Stimulated activated CD4-positive, alpha-beta T cell treated with anti-CD3 and anti-CD28 coated beads, Interleukin-12 subunit alpha, Interleukin-12 subunit beta, amount 100 ng/mL, for 4 hours (primary cell): ENCODE results near the gene SNTB2.

Experiments used
- DNase-seq: peaks from one replicate; pipeline ENCODE4 v3.0.0-alpha.2; 2020

SNTB2 gene

DNA sequence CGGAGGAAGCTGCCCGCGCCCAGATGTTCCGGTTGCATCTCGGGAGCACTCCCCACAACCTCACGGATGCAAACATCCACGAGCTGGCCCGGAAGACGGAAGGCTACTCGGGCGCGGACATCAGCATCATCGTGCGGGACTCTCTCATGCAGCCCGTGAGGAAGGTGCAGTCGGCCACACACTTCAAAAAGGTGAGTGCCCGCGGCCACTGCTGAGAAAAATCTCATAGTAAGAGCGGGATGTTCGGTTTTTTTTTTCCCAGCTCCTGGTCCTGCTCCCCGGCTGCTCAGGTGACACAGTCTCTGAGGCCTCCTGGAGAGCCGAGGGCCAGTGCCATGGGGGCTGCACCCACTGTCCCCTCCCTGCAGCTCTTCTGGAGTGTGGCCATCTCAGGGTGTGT is 134.1 kb downstream of the SNTB2 start:
- no peak for DNase-seq

DNA sequence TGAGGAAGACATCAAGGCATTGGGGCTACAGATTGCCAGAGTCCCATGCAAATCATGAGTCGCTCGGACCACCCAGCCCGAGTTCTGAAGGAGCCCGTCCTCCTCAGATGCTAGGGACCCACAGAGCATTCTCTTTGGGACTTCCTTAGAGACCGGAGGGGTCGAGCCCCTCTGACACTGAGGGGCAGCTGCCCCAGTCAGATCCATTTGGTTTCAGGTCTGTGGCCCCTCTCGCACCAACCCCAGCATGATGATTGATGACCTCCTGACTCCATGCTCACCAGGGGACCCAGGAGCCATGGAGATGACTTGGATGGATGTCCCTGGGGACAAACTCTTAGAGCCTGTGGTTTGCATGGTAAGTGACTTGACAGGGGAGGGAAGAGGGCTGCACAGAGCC is 135.4 kb downstream of the SNTB2 start:
- DNase-seq, result no peak

DNA sequence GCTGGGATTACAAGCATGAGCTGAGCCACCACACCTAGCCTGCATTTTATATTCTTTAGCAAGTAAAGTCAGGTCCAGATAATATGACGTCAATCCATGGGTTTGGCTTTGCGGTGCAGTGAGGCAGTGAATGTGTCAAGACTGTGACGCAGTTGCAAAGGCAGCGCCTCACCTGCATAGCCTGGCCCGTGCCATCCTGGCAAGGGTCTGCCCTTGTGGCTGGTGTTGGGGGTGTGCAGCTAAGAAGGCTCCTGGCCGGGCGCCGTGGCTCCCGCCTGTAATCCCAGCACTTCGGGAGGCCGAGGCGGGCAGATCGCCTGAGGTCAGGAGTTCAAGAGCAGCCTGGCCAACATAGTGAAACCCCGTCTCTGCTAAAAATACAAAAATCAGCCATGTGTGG is 136.5 kb downstream of the SNTB2 start:
- DNase-seq, result no peak

DNA sequence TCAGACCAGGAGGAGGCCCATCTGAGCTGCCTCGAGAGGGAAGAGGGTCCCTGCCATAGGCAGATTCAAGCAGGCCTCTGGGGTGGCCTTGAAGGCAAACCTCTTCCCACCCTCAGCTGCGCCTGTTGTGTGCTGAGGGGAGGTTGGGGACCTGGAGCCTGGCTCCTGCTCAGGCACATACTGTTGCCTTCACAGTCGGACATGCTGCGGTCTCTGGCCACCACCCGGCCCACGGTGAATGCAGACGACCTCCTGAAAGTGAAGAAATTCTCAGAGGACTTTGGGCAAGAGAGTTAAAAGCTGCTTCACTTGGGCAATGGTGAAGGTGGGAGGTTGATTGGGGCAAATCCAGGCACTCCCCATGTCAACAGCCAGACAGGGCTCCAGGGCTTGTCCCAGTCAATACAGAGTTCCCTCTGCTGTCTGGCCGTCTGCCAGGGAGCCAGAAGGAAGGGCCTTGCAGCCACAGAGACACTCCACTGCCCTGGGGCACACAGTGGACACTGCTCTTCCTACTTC is 137.1 kb downstream of the SNTB2 start:
- DNase-seq, result no peak

DNA sequence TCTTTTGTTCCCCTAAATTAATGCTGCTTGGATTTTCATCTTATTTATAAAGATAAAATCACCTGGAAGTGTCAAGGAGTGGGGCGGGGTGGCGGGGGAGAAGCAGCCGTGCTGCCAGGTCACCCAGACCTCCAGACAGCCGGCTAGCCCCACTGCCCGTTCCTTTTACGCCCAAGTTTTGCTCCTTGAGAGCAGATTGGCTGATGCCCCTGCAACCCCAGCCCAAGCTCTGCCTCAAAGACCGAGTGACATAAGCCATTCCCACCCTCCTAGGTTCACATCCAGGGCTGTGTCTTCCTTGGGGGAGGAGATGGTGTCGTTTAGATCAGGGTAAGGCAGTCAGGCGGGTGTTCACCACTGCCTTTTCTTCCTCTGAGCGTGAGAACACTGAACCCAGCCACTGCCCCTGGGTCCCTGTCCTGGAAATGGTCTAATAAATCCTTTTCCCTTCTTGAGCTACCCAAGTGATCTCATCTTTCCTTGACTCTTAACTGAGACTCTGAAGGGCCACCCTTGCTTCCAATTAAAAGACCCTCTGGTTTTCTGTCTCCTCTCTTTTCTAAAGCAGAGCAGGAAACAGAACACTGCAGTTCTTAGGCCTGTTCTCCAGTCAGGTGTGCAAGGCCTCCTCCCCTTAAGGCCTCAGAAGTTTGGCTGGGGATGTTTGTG is 137.8 kb downstream of the SNTB2 start:
- no peak for DNase-seq

DNA sequence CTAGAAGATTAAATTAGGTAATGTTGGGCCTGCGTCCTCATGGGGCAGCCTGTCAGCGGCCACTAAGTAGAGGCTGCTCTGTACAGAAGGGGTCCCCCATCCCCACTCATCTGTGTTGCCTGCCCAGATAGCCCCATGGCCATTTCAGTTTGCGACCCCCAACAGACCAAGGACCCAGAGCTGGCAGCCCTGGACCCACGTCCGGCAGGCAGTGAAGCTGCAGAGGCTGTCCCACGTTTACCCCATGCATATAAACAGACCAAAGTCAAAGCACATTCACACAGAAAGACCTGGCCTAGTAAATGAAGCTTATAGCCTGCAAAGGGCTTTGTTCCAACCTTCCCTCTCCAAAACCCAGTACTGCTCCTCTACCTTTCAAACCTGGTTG is 138.8 kb downstream of the SNTB2 start:
- no peak for DNase-seq

DNA sequence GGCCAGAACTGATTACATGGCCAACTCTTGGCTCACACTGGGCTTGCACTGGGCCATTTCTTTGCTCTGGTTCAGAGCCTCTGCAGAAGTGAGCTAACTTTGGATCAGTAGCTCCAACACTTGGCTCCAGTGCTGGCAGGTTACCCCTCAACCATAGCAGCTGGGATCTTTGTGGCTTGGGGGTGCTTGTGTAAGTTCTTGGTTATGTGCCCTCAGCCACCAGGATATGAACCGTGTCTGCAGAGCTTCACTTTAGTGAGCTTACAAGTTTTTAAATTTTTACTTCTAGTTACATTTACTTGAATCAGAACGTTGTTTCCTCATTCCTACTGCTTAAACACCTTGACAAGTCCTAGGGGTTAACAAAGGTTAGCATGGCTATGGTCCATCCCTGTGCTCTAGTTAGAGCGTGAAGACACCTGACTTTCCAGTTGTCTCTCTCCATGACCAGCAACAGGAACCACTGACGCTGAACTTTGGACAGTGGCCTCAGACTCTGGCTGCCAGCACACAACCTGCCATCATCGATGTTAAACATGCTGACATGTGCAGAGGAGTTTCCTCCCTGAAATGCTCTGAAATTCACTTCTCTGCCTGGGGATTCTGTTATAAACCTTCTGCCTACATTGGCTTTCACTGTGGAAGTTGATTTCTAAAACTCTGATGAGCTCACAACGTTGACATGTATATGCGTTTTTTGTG is 139.4 kb downstream of the SNTB2 start:
- no peak for DNase-seq

DNA sequence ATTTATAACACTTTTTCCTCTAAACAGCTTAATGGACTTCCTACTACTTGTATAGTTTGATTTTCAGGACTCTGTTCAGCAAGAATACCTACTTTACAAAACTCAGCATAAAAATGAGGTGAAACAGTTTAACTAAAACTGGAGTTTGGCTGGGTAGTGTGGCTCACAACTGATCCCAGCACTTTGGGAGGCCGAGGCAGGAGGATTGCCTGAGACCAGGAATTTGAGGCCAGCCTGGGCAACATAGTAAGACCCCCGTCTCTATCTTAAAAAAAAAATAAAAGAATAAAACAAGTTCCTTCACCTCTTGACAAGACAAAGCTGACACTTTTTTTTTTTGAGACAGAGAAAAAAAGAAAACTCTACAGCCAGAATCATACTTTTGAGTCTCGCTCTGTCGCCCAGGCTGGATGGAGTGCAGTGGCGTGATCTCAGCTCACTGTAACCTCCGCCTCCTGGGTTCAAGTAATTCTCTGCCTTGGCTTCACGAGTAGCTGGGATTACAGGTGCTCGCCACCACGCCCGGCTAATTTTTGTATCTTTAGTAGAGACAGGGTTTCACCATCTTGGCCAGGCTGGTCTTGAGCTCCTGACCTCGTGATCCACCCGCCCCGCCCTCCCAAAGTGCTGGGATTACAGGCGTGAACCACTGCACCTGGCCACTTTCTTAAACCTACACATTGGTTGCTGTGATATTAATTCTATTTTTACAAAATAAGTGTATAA is 140.8 kb downstream of the SNTB2 start:
- DNase-seq, result no peak

DNA sequence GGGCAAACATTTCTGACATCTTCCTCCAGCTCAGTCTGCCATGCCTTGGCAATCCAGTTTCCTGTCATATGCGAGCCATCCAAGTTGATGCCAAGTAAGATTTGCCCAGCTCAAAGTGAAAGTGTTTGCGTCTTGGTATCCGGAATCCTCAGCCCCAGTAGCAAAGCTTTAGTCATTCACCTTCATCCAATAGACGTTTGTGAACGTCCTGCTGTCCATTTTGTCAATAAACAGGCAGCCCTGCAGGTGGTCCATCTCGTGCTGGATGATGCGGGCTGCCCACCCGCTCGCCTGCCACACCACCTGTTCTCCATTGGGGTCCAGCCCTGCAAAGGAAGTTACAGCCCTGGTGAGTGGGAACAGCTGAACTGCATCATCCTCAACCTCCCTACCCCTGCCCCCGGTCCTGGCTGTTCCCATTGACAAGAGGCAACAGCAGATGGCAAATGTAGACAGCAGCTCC is 141.9 kb downstream of the SNTB2 start:
- DNase-seq, result no peak

DNA sequence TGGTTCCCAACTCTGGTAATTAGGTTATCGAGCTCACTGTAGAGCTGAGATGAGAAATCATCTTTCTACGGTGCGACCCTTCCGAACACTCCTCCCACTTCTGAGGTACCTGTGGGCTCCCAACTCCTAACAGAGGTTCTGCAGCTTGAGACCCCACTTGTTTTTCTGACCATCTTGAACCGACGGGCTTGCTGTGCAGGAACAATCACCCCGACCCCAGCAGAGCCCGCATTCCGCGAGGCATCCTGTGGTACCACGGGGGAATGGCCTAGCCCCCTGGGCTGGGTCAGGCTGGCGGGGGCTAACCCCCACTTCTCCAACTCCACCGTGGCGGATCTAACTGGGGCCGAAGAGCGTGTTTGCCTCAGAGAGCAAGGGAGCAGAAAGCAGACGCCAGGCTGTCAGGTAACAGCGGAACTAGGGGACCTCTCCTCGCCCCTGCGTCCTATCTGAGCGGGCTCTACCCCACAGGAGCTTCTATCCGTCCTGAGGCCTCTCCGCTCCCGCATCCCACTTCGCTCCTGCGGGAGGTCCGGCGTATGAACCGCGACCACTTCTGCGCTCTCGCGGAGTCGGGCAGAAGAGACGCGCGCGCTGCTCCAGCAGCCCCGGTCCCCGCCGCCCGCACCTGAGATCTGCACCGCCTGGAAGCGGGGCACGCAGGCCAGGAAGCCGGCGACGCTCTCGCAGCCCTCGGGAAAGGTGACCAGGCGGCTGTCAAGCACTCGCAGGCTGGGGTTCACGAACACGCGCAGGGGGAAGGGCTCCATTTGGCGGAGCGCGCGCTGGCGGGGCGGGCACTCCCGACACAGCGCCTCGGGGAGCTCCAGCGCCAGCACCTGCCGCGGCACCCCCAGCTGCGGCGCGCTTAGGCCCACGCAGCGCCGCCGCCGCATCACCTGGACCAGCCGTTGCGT is 142.7 kb downstream of the SNTB2 start:
- DNase-seq, result peak; percentile 43

DNA sequence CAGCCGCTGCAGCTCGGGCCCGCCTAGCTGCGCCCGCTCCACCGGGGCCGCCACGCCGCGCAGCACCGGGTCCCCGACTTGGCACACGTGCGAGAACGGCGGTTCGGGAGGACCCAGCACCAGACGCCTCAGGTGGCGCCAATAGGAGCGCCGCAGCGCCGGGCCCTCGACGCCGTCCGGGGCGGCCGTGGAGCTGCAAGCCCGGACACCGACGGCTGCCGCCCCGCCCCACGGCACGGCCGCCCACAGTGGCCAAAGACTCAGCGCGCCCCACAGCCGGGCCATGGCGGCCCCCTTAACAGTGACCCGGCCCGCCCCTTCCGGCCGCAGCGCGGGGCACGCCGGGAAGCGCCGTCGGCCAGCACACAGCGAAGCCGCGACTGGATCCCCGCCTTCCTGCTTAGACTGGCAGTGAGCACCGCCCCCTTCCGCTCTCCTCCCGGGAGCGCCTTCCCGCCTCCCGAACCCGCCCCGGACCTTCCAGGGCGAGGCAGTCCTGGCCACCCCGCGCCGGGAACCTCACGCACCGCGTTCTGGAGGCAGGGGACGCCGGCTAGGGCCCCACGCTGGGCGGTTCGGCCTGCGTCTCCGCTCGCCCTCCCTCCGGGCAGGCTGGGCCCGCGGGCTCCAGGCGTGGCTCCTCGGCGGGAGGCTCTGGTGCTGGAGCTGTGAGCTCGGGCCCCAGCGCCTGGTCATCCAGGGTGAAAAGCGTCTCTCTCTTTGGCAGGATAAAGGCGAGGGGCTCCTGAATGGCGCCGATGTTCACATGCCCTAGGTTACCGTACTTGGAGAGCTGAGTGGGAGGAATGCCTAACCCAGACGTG is 143.5 kb downstream of the SNTB2 start, which contains the start of gene PDF:
PDF (minus strand) TSS at position 303 of the 824 bp plus-strand sequence; CDS start at position 285, 18 bp downstream.
- peak; percentile 82 for DNase-seq

DNA sequence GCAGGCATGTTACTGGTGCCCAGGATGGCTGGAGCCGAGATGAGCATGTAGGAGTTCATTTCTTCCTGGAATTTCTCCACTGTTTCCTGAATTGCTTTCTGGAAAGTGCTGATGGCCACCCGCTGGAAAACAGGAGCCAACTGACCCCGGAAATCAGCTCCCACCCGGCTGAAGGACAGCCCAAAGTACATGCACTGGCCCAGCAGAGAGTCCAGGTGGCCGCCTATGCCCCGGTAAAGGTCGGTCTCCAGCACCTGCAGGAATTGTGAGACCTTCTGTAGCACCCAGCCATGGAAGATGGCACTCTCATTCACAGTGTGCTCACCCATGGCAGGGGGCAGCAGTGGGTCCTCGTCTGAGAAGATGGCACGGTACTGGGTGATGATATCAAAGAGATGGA is 147.7 kb downstream of the SNTB2 start:
- no peak for DNase-seq

DNA sequence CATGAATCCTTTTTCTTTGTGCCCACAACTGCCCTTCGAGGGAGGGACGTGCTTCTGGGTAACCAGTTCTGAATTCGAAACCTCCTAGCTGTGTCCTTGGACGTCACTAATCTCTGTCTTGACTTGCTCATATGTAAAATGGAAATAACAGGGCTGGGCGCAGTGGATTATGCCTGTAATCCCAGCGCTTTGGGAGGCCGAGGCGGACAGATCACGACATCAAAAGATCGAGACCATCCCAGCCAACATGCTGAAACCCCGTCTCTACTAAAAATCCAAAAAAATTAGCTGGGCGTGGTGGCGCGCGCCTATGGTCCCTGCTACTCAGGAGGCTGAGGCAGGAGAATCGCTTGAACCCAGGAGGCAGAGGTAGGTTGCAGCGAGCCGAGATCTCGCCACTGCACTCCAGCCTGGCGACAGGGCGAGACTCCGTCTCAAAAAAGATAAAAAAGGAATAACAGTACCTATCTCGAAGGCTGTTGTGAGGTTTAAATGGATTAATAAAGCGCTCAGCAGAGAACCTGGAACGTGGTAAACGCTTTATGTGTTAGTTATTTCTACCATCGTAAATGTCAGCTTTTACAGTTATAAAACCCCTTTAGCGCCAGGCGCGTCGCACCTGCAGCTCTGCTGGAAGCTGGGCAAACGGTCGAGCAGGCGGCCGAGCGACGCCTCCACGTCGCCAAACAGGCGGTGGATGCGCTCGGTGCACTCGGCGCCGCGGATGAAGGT is 151.8 kb downstream of the SNTB2 start:
- DNase-seq, result no peak

DNA sequence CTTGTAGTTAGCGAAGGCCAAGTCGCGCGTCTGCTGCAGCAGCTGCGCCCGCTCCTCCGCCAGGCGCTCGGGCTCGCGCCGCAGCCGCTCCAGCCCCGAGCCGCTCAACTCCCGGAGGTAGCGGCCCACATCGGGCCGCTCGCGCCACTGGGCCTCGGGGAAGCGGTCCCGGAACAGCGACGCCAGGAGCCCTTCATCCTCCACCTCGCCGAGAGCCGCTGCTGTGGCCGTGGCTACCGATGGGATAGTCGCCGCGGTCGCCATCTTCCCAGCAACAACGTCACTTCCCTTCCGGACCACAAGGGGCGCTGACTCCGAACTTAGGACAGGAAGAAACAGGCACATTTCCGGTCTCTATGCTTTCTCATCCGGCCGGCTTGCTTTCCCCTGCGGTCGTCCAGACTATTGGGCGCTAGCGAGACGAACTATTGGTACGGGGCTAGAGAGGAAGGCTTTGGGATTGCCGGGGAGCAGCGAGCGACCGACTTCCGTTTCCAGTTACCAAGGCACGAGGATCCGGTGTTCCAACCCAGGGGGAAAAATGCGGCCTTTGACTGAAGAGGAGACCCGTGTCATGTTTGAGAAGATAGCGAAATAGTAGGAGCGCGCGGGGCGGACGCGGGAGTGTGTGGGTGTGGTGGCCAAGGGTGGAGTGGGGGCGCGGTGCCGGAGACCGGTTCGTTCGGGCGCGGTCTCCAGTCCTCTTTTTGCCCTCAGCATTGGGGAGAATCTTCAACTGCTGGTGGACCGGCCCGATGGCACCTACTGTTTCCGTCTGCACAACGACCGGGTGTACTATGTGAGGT is 152.5 kb downstream of the SNTB2 start, which contains the start of the genes COG8 and NIP7:
COG8 (minus strand) TSS at position 276 of the 806 bp plus-strand sequence; CDS start at position 264, 12 bp downstream.
NIP7 (plus strand) TSS at position 484 of the 806 bp plus-strand sequence; CDS start at position 542, 58 bp downstream.
- DNase-seq, result peak; percentile 88

DNA sequence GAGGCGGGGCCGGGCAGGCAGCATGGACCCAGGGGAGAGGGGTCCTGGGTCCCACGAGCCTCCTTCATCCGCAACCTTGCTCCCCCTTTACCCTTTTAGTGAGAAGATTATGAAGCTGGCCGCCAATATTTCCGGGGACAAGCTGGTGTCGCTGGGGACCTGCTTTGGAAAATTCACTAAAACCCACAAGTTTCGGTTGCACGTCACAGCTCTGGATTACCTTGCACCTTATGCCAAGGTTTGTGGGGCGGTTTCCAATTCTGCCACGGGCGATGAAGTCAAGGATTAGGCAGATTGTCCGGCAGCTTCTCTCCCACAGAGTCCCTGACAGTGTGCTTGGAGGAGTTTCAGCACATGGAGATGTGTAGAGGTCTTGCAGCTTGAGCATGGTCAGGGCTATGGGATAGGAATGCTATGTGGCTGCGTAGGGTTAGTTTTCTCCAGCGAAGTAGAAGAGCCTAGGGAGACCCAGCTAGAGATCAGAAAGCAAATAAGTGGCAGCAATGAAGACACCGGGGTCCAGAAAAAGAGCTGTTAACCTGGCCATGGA is 153.2 kb downstream of the SNTB2 start:
- no peak for DNase-seq

DNA sequence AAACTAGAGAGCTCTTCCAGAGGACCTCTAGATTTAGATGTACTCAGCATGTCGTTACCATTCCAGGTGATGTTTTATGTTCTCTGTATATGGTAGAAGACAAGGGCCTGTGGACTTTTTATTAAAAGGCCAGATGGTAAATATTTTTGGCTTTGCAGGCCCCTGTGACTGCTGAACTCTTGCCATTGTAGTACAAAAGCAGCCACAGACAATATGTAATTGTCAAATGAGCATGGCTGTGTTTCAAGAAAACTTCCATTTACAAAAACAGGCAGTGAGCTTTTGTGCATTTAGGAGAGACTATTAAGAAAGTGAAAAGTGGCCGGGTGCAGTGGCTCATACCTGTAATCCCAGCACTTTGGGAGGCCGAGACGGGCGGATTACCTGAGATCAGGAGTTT is 157.2 kb downstream of the SNTB2 start:
- DNase-seq, result no peak

DNA sequence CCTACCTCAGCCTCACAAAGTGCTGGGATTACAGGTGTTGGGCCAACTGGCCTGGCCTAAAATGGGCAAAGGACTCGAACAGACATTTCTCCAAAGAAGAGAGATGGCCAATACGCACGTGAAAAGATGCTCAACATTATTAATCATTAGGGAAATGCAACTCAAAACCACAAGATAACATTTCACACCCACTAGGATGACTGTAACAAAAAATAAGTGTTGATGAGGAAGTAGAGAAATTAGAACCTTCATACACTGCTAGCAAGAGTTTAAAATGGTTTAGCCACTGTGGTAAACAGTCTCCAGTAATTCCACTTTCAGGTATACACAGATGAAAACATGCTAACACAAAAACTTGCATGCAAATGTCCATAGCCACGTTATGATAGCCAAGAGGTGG is 159.0 kb downstream of the SNTB2 start:
- no peak for DNase-seq

DNA sequence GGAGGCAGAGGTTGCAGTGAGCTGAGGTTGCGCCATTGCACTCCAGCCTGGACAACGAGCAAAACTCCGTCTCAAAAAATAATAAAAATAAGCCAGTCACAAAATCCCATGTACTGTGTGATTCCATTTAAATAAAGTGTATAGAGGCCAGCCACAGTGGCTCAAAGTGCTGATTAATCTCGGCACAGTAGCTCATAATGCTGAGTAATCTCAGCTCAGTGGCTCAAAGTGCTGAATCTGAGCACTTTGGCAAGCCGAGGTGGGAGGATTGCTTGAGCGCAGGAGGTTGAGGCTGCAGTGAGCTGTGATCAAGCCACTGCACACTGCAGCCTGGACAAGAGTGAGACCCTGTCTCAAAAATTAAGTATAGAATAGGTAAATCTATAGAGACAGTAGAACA is 159.7 kb downstream of the SNTB2 start:
- DNase-seq, result no peak

DNA sequence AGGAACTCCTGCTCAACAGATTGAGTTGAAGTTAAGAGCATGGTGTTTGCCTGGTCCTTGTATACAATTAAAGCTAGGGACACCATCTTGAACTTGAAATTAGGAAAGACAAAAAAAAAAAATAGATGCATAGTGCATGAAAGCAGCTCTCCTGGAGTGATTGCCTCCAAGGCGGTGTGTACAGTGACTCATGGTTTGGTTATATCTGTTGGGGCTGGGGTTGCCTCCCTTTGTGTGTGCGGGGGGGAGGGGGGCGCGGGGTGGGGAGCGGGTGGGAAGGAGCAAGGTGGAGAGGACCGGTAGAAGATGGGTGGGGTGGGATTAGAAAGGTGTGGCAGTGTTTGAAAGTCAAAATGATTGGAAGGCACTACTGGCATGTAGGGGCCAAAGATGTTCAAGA is 161.3 kb downstream of the SNTB2 start:
- no peak for DNase-seq
